ENCODE measurements around the gene GPAT3.

GPAT3 gene

DNA sequence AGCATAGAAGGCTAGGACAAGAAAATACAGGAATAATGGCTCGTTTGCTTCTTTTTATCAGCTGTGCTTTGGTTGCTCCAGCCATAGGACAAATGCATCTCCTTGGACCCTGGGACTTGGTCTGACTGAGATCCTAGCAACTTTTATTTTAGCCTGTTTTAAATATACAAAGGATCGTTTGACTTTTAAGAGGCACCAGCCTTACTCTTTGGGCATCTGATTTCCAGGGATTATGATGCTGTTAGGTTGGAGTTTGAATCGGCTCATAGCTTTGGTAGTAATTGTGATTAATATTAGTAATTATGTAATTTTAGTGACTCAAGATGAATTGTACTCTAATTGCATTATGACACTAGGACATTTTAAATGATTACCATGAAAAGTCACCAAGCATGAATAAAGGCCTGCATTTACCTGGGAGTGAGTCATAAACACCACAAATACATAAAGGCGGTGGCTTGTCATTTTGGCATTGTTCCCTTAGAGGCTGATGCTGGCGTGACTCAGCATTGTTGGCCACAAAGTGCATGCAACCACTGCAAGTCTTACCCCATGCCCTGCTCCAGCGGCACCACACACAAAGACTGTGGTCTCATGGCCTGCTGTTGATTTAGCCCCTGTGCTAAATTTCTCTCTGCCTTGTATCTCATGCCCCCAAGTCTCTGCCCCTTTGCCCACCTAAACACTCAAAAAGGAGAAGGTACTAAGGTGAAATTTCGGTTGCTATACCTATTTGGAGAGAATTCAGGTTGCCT is 12.4 kb downstream of the GPAT3 start (continued):
- TF ChIP-seq, protein P1, sequence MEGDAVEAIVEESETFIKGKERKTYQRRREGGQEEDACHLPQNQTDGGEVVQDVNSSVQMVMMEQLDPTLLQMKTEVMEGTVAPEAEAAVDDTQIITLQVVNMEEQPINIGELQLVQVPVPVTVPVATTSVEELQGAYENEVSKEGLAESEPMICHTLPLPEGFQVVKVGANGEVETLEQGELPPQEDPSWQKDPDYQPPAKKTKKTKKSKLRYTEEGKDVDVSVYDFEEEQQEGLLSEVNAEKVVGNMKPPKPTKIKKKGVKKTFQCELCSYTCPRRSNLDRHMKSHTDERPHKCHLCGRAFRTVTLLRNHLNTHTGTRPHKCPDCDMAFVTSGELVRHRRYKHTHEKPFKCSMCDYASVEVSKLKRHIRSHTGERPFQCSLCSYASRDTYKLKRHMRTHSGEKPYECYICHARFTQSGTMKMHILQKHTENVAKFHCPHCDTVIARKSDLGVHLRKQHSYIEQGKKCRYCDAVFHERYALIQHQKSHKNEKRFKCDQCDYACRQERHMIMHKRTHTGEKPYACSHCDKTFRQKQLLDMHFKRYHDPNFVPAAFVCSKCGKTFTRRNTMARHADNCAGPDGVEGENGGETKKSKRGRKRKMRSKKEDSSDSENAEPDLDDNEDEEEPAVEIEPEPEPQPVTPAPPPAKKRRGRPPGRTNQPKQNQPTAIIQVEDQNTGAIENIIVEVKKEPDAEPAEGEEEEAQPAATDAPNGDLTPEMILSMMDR (tag by site-specific recombination; IDR thresholded peaks at IDR 0.05), result no peak
- no peak for TF ChIP-seq ZNF221 (tag by site-specific recombination; IDR thresholded peaks at IDR 0.05; ENCODE audit: borderline replicate concordance)
- TF ChIP-seq ZNF354C (tag by site-specific recombination; IDR thresholded peaks at IDR 0.05; ENCODE audit: borderline replicate concordance, low read depth), result no peak
- TF ChIP-seq, protein P2, sequence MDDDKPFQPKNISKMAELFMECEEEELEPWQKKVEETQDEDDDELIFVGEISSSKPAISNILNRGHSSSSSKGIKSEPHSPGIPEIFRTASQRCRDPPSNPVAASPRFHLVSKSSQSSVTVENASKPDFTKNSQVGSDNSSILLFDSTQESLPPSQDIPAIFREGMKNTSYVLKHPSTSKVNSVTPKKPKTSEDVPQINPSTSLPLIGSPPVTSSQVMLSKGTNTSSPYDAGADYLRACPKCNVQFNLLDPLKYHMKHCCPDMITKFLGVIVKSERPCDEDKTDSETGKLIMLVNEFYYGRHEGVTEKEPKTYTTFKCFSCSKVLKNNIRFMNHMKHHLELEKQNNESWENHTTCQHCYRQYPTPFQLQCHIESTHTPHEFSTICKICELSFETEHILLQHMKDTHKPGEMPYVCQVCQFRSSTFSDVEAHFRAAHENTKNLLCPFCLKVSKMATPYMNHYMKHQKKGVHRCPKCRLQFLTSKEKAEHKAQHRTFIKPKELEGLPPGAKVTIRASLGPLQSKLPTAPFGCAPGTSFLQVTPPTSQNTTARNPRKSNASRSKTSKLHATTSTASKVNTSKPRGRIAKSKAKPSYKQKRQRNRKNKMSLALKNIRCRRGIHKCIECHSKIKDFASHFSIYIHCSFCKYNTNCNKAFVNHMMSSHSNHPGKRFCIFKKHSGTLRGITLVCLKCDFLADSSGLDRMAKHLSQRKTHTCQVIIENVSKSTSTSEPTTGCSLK (tag by site-specific recombination; IDR thresholded peaks at IDR 0.05), result no peak
- TF ChIP-seq ZNF157 (tag by site-specific recombination; IDR thresholded peaks at IDR 0.05), result no peak
- TF ChIP-seq ZNF791 (tag by site-specific recombination; IDR thresholded peaks at IDR 0.05), result no peak
- no peak for TF ChIP-seq HOXC10 (CRISPR knock-in tag; IDR thresholded peaks at IDR 0.05)
- TF ChIP-seq YY2 (tag by site-specific recombination; IDR thresholded peaks at IDR 0.05), result no peak
- no peak for TF ChIP-seq ZNF214 (tag by site-specific recombination; IDR thresholded peaks at IDR 0.05; ENCODE audit: borderline replicate concordance)
- TF ChIP-seq ZNF514 (tag by site-specific recombination; IDR thresholded peaks at IDR 0.05), result no peak
- TF ChIP-seq ZBTB1 (tag by site-specific recombination; IDR thresholded peaks at IDR 0.05), result no peak
- TF ChIP-seq, protein P3, sequence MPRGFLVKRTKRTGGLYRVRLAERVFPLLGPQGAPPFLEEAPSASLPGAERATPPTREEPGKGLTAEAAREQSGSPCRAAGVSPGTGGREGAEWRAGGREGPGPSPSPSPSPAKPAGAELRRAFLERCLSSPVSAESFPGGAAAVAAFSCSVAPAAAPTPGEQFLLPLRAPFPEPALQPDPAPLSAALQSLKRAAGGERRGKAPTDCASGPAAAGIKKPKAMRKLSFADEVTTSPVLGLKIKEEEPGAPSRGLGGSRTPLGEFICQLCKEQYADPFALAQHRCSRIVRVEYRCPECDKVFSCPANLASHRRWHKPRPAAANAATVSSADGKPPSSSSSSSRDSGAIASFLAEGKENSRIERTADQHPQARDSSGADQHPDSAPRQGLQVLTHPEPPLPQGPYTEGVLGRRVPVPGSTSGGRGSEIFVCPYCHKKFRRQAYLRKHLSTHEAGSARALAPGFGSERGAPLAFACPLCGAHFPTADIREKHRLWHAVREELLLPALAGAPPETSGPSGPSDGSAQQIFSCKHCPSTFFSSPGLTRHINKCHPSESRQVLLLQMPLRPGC (tag by site-specific recombination; IDR thresholded peaks at IDR 0.05), result peak; percentile 51
- TF ChIP-seq, protein P4, sequence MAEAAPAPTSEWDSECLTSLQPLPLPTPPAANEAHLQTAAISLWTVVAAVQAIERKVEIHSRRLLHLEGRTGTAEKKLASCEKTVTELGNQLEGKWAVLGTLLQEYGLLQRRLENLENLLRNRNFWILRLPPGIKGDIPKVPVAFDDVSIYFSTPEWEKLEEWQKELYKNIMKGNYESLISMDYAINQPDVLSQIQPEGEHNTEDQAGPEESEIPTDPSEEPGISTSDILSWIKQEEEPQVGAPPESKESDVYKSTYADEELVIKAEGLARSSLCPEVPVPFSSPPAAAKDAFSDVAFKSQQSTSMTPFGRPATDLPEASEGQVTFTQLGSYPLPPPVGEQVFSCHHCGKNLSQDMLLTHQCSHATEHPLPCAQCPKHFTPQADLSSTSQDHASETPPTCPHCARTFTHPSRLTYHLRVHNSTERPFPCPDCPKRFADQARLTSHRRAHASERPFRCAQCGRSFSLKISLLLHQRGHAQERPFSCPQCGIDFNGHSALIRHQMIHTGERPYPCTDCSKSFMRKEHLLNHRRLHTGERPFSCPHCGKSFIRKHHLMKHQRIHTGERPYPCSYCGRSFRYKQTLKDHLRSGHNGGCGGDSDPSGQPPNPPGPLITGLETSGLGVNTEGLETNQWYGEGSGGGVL (tag by site-specific recombination; IDR thresholded peaks at IDR 0.05), result peak; percentile 20; the same call in 1 of the 2 replicates
- TF ChIP-seq, protein P5, sequence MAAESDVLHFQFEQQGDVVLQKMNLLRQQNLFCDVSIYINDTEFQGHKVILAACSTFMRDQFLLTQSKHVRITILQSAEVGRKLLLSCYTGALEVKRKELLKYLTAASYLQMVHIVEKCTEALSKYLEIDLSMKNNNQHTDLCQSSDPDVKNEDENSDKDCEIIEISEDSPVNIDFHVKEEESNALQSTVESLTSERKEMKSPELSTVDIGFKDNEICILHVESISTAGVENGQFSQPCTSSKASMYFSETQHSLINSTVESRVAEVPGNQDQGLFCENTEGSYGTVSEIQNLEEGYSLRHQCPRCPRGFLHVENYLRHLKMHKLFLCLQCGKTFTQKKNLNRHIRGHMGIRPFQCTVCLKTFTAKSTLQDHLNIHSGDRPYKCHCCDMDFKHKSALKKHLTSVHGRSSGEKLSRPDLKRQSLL (tag by site-specific recombination; IDR thresholded peaks at IDR 0.05), result no peak
- TF ChIP-seq SALL2 (tag by site-specific recombination; IDR thresholded peaks at IDR 0.05; ENCODE audit: borderline replicate concordance), result no peak
- TF ChIP-seq, protein P6, sequence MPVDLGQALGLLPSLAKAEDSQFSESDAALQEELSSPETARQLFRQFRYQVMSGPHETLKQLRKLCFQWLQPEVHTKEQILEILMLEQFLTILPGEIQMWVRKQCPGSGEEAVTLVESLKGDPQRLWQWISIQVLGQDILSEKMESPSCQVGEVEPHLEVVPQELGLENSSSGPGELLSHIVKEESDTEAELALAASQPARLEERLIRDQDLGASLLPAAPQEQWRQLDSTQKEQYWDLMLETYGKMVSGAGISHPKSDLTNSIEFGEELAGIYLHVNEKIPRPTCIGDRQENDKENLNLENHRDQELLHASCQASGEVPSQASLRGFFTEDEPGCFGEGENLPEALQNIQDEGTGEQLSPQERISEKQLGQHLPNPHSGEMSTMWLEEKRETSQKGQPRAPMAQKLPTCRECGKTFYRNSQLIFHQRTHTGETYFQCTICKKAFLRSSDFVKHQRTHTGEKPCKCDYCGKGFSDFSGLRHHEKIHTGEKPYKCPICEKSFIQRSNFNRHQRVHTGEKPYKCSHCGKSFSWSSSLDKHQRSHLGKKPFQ (tag by site-specific recombination; IDR thresholded peaks at IDR 0.05), result no peak
- TF ChIP-seq ZNF843 (tag by site-specific recombination; IDR thresholded peaks at IDR 0.05), result no peak
- TF ChIP-seq, protein P7, sequence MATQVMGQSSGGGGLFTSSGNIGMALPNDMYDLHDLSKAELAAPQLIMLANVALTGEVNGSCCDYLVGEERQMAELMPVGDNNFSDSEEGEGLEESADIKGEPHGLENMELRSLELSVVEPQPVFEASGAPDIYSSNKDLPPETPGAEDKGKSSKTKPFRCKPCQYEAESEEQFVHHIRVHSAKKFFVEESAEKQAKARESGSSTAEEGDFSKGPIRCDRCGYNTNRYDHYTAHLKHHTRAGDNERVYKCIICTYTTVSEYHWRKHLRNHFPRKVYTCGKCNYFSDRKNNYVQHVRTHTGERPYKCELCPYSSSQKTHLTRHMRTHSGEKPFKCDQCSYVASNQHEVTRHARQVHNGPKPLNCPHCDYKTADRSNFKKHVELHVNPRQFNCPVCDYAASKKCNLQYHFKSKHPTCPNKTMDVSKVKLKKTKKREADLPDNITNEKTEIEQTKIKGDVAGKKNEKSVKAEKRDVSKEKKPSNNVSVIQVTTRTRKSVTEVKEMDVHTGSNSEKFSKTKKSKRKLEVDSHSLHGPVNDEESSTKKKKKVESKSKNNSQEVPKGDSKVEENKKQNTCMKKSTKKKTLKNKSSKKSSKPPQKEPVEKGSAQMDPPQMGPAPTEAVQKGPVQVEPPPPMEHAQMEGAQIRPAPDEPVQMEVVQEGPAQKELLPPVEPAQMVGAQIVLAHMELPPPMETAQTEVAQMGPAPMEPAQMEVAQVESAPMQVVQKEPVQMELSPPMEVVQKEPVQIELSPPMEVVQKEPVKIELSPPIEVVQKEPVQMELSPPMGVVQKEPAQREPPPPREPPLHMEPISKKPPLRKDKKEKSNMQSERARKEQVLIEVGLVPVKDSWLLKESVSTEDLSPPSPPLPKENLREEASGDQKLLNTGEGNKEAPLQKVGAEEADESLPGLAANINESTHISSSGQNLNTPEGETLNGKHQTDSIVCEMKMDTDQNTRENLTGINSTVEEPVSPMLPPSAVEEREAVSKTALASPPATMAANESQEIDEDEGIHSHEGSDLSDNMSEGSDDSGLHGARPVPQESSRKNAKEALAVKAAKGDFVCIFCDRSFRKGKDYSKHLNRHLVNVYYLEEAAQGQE (tag by site-specific recombination; IDR thresholded peaks at IDR 0.05), result no peak
- TF ChIP-seq ZNF473 (tag by site-specific recombination; IDR thresholded peaks at IDR 0.05), result no peak
- TF ChIP-seq ZNF621 (tag by site-specific recombination; IDR thresholded peaks at IDR 0.05), result no peak
- peak; percentile 73 for TF ChIP-seq ZNF366 (tag by site-specific recombination; conservative IDR thresholded peaks at IDR 0.05)
- no peak for TF ChIP-seq ZNF416 (tag by site-specific recombination; IDR thresholded peaks at IDR 0.05)
- TF ChIP-seq ZNF211 (tag by site-specific recombination; IDR thresholded peaks at IDR 0.05; ENCODE audit: low read depth), result no peak
